HG03139 (cell line): ENCODE results near the gene ALK.

ENCODE experiments used
- ATAC-seq: cut with Tn5 transposase; IDR thresholded peaks from one replicate; pipeline ENCODE4 v1.9.1; 2021; ENCODE audit not compliant: unreplicated experiment

ALK gene

DNA sequence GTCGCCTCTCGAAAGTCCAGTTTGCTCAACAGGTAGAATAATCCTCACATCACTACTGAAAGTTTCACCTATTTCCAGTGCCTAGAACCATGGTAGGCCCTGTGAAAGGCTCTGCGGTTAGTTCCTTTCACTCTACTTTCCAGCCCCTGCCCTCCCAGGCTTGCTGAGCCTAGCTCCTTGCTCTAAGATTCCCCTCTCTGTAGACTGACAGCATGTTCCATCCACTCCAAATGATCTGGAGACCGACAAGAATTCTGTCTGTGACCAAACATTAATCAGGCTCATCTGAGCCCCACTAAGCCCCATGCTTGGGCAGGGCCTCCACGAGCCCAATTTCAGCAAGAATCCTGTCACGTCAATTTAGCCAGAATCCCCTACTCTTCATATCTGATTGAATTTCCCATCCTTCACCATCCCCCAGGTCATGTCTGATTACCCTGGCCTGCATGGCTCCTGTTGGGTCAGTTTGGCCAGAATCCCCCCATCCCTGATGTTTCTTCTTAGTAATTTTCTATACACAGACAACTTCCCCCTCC is 307.0 kb downstream of the ALK start:
- no peak for ATAC-seq

DNA sequence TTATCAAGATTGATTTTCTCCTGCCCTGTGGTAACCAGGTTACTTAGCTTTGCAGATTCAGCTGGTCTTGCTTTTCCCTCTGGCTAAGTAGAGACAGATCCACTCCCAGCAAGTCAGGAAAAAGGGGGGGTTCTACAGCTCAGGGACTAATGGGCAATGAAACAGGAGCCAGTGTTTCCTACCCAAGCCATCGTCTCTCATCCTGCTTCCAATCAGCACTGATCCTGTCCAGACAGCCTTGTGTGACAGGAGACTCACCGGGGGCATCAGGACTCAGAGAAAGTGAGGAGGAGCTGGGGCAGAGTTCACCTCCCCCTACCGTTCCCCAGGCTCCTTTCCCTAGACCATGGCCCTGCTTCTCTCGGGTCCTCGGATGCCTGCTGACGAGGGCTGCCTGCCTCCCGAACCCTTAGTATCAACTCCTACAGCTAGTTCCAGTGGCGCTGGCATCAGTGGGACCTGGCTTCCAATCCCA is 307.6 kb downstream of the ALK start:
- ATAC-seq, result no peak

DNA sequence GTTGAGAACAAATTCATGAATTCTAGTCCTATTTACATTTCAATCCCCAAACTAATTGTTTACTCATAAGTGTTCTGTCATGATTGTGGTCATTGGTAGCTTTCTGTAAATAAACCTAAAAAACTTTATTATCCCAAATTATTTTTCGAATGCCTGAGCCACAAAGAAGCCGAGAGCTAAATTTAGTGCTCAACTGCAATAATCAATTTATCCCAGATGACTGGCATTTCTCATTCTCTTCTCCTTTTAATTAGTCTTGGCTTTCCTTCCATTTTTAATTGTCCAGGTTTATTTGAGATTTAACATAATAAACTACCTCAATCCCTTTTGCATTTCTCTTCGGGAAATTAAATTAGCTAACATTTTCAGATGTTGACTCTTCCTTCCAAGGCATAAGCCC is 308.3 kb downstream of the ALK start:
- no peak for ATAC-seq

DNA sequence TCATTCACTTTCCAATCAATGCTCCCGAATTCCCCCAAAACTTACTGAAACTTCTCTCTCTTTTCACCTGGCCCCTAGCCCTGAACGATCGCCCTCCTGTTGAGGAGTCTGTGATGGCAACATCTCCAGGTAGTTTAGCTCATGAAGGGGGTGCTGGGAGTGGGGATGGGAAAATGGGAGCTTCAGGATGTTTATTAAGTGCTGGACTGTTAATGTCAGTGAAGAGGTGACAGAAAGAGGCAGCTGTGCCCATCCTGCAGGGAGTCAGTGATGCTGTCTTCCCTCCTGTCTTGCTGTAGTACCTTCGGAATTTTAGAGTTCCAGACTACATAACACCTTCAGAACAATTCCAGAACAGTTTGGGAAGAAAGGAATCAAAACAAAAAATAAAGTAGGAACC is 308.8 kb downstream of the ALK start:
- no peak for ATAC-seq

DNA sequence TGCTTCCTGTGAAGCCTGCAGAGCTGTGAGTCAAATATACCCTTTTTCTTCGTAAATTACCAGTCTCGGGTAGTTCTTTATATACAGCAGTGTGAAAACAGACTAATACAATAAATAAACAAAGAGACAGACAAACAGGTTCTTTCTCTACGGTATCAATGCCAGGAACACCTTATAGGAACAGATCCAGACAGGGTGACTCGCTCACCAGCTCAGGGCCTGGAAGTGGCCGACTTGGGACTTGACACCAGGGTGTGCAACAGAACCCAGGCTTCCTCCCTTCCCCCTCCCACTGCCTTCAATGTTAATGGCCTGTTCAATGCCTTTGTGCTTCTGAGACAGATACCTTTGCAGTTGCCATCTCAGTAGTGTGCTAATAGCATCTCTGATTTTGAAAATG is 309.5 kb downstream of the ALK start:
- ATAC-seq, result no peak

DNA sequence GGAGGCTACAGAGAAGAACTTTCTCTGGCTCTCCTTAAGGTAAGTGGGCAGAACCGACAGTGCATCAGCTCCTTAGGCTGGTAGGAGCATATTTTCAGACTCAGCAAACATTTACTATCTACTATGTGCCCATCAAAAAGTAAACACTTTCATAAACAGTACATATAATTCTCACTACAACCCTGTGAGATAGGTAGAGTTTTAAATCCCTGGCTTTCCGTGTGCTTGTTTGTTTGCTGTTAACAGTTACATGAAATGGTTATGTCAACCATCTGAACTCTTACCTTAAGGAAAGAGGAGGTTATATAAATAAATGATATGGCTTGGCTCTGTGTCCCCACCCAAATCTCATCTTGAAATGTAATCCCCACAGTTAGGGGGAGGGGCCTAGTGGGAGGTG is 310.1 kb downstream of the ALK start:
- no peak for ATAC-seq

DNA sequence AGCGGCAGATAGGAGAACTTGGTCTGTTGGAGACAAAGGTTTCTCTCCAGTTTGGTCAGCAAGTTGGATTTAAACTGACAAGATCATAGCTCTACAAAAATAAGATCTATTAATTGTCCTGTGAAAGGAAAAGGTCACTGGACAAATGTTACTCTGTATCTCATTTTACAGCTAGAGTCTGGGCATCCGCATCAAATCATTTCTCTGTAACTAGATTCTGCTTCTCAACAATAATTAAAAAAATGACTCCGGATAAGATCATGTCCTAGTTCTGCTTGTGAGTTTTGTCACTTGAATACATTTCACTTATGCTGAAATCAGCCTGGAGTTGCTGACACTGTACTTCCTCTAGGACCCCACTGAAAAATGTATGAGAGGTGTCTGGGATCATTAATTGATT is 310.8 kb downstream of the ALK start:
- ATAC-seq, result no peak

DNA sequence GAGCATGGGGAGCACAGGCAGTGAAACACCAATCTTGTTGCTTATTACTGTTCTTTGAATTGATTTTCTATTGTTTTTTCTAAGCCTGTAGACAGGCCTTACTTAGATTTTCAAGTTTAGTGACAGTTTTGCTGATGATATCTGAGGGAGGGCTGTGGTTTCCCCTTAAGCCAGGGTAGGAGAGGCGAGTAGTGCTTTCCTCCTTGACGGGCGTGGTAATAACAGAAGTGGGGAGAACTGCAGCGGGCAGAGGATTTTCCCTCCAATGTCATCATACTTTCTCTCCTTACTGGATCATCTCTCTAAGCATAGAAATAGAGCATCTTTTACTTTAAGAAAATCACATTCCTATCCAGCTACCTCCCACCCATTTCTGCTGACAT is 314.4 kb downstream of the ALK start:
- no peak for ATAC-seq

DNA sequence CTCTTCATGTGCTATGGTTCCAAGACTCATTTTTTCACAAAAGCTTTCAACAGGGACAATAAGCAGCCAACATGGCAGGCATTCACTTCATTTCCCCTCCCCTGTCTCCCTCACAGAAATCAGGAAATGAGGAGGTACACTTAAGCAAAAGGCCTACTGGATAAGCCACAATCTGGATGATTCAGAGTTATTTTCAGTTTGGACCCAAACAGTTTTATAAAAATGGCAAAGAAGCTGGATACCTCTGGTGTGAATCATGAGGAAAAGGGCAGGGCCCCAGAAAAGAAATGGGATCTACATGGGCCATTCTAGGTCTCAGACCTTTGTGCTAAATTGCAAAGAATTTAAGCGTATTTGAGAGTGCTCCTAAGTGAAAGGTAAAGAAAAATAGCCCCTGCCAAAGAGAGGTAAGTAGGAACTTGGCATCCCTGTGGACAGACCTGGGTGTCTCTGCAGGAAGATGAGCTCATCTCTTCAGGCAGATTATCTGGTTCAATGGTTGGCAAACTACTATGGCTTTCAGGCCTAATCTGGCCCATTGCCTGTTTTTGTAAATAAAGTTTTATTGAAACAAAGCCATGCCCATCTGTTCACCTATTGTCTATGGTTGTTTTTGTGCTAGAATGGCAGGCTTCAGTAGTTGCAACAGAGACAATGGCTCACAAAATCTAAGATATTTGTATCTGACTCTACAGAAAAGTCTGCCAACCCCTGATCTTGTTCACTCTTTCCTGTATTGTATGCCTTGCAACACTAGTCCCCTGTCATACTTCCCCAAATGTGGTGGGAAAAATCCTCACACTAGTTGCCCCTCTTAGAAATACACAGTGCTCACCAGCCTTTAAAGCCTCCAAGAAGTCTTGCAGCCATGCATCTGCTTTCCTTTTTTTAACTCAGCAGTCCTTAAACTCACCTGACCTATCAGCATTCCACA is 315.0 kb downstream of the ALK start:
- no peak for ATAC-seq

DNA sequence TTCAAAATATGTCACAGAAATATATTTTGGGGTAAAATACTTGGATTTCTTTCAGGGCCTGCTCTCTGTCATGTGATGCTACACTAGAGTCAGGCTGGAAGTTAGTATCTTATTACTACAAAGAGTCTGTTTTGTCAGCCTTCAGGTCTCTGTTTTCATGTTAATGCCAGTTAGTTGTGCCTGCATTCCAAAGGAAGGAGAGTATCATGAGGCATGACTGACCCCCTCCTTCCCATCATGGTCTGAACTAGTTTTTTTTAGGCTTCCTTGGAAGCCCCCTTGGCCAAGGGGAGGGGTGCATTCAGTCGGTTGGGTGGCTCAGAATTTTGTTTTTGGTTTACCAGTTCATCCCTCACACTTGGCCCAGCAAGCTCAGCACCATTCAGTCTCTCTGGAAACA is 318.0 kb downstream of the ALK start:
- ATAC-seq, result no peak

DNA sequence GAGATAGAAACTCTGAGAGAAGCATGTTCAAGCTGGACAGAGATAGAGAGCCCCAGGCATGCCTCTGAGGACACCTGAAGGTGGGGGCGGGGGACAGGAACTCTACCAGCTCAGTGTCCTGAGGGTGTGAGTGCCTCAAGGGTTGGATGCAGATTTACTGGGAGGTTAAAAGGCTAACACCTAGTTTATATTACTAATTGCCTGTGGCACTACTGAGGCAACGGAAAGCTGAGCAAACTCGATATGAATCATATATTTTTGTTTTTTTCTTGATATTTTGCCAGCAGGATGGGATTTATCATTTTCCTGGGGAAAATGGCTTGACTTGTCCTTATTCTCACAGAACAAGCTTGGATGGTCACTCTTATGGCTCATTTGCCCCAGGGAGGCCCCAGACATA is 319.5 kb downstream of the ALK start:
- ATAC-seq, result no peak

DNA sequence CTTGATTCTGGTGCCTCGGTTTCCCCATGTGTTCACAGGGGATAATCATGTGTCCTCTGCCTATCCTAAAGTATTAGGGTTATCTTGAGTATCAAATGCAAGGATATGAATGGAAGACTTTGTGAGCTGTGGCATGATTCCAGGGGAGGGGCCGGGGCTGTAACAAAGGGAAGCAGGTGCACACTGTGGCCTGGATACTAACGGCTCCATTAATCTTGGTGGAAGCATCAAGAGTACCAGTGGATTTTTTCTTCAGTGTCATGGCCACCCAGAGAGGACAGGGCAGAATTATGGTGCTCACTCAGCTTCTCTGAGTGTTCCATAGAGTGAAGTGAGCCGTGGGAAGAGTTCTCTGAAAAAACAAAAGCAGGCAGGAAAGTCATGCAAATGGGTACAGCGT is 320.1 kb downstream of the ALK start:
- no peak for ATAC-seq

DNA sequence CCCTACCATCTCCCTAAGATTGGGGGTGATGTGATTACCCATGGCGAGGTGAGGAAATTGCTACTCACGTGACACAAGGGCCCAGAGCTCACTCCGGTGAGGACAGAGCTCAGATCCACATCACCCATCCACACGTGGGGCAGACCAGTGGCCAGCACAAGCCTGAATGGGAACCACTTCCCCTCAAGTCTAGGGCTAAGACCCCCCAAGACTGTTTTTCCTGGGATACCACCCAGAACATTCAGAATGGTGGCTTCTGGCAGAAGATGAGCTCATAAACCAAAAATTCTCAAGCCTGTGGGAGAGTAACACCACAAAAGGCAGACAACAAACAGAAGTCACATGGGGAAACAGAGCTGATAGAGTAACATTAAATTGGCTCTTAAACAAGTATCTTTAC is 321.4 kb downstream of the ALK start:
- no peak for ATAC-seq

DNA sequence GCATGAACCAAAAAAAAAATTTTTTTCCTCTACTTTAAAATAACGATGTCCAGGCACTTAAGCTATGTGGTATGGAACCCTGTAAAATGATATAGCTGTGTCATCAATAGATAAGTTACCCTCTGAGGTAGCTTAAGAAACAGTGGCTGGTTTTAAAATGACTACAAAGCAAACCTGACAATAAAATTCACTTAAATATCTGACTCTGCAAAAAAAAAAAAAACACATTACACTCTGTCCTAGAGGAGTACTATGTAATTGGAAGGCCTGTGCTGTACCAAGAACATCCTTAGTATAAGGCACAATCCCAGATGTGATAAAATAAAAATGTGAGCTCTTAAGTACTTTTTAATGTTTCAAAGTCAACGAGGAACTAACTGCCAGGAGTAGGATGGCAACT is 322.4 kb downstream of the ALK start:
- no peak for ATAC-seq

DNA sequence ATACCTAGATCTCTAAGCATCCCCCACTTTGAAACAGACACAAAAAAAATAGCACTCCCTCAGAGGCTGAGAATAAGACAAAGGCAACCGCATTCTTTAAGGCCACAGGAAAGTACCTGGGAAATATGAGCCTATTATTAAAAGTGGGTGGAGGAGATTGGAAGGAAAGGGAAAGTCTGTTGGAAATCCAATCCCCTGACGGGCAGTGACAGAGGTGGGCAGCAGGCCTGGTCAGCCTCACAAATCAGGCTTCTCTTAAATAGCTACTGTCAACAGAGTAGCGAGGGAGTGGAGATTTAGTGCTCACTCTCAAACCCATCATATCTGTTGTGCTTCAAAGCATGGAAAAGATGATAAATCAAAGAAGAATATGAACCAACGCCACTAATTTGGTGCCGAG is 324.4 kb downstream of the ALK start:
- no peak for ATAC-seq

DNA sequence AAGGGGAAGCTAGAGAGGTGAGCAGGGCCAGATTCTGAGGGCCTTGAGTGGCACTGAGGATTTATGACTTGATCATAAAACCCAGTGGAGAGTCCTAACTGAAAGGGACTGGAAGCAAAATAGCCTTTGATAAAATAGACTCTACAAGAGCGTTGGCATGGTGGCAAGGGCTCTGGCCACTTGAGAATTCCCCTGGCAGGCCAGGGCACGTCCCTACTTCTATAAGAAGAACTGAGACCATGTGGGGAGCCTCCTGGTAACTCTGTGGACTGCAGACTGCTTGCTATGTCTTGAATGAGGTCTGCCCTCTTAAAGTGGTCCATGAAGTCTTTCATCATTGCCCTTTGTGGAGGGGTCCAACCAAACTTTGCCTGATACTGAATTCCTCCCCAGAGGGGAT is 324.8 kb downstream of the ALK start:
- ATAC-seq, result no peak

DNA sequence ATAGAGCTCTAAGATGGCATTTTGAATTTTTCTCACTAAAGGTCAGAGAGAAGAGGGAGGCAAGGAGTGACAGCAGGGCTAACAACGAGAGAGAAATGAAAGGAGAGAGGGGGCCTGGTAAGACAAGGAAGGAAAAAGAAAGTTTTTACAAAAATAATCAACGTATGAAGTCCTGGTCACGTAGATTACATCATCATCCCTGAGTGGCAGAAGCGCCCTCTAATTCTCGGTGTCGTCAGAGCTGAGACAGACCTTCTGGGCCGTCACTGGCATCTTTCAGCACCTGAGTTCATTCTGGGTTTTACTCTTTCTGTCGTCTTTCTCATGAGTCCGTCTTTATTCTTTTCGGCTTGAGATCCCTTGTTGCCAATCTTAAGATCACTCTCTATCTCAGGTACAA is 329.8 kb downstream of the ALK start:
- no peak for ATAC-seq

DNA sequence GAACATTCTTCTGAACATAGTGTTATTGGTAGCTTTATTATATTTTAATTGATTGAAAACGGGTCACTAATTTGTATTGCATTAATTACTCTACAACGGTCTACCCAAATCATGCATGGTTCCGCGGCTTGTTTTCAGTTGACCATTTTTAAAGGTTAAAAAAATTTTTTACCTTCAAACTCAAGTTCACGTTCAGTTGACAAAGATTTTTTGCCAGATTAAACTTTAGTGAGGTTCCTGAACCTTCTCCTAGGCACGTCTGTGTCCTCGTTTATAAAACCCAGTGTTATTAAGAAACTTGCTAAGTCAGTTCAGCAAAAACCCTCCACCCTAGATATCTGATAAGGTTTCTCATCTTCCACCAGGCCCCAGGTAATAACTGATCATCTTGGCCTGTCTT is 331.2 kb downstream of the ALK start:
- ATAC-seq, result no peak

DNA sequence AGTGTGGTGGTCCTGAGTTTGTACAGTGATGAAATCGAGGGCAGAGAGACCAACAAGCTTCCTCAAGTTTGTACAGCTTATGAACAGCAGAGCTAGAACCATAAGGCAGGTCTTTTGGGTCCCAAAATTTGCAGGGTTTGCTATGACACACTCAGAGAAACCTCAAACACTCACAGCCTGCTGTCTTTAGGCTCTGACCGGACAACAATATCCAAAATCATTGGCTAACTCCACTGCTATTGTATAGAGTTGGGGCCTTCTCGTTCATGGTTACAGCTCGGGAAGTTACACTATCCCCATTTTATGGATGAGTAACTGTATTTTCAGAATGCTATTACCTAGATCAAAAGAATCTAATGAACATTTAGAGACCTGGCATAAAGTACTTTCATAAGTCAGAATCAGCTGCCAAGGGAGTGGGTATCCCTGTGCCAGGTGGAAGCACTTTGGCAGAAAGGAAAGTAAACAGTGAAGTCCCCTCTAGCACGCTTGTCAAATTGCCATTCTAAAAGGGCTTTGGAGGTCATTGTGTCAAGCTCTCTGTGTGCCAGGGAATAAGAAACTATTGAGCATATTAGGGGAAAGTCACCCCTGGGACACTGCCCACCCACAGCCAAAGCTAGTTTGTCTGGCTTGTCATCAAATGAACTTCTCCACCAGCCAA is 331.8 kb downstream of the ALK start:
- no peak for ATAC-seq

DNA sequence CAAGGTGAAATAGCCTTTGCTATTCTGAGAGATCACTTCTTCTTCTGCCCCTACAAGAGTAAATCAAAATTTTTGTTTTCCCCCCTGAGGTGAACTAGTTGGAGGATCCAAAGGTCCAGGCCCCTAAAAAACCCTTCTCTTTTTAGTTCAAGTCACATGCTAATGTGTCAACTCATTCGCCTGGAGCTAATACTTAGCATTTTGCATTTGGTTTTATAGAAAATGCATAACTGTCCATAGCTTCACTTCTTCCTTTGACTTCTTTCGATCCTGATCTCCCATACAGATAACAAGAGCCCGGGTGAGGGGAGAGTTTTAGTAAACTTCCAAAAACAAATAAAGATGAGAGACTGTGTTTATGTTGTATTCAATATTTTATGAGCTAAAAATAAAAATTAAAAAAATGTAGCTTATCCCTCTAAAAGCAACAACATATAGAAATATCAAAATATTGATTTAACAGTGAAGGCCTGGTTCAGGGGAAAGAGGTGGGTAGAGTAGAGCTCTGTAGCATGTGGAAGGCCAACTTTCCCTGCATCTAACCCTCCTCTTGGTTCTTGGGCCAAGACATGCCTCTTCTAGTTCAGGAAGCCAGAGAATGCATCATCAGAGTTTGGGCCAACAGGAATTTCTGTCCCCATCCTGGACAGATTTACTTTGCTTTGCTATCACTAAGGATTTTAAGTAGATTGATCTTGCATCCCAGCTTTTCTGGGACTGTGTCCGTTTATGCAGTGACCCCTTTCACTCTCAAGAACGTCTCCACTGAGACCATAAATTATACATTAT is 333.8 kb downstream of the ALK start:
- ATAC-seq, result no peak

DNA sequence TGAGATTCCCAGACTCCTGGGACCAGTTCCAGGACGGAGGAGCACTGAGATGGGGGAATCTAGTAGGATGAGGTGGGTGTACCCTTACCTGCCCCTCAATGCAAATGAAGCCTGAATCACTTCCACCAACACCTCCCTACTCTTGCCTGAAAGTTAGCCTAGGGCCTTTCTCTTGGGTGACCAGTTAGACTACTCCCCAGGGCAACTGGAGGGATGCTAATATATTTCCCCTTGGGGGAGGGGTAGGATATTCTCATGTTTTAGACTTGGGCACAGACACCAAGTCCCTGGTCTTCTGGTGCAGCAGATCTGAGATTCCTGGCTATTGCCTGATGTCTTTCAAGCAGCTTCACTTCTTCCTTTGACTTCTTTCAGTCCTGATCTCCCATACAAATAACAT is 334.5 kb downstream of the ALK start:
- ATAC-seq, result no peak
